Measurements from ENCODE around the gene TPSD1. TPM values are rescaled to one million over a fixed set of nuclear protein-coding genes. Genes with fewer than 3 reads are reported as not detected.
"Not testable (repeated sequence)": the region's sequence is repeated elsewhere in the genome, so short reads cannot be mapped to it uniquely, and the experiment has no call there.

The TPSD1 gene
- total and polyA plus RNA-seq, 2 donors = 0.14 to 1.1 TPM

GRCh38 chr16:1237990-1238389 lies 17.9 kb upstream of the TPSD1 start:
- 94% methylated on average over 9 of the region's 9 CpGs for WGBS
- Histone ChIP-seq H3K36me3 (ENCODE audit: control insufficient read depth in 2 of 2, insufficient read depth in 2 of 2, low read length in 1 of 2) (no peaks in the 10 kb centered on the region), H3K4me3 (ENCODE audit: low read length in 2 of 2) (no peak overlapping the region), H3K9me3 (ENCODE audit: control insufficient read depth in 2 of 2, insufficient read depth in 1 of 2, low read length in 1 of 2) (no peaks in the 10 kb centered on the region), H3K27ac (ENCODE audit: low read depth in 1 of 2, low read length in 1 of 2) (no peak overlapping the region), H3K4me1 (ENCODE audit: control insufficient read depth in 2 of 2, insufficient read depth in 2 of 2, low read length in 2 of 2) (no peaks in the 10 kb centered on the region), H3K27me3 (ENCODE audit: control insufficient read depth in 2 of 2, insufficient read depth in 1 of 2, low read length in 1 of 2) (no peaks in the 10 kb centered on the region)
- no peak for DNase-seq (ENCODE audit: low read depth in 6 of 9, low spot score in 9 of 9)

GRCh38 chr16:1238909-1239308 lies 17.0 kb upstream of the TPSD1 start:
- 78% methylated on average over 19 of the region's 23 CpGs for WGBS
- H3K27me3 ChIP-seq (ENCODE audit: control insufficient read depth in 2 of 2, insufficient read depth in 1 of 2, low read length in 1 of 2); H3K9me3 ChIP-seq (ENCODE audit: control insufficient read depth in 2 of 2, insufficient read depth in 1 of 2, low read length in 1 of 2); H3K27ac ChIP-seq (ENCODE audit: low read depth in 1 of 2, low read length in 1 of 2); H3K4me3 ChIP-seq (ENCODE audit: low read length in 2 of 2); H3K4me1 ChIP-seq (ENCODE audit: control insufficient read depth in 2 of 2, insufficient read depth in 2 of 2, low read length in 2 of 2); DNase-seq (ENCODE audit: low read depth in 6 of 9, low spot score in 9 of 9); H3K36me3 ChIP-seq (ENCODE audit: control insufficient read depth in 2 of 2, insufficient read depth in 2 of 2, low read length in 1 of 2): not testable (repeated sequence)

DNA sequence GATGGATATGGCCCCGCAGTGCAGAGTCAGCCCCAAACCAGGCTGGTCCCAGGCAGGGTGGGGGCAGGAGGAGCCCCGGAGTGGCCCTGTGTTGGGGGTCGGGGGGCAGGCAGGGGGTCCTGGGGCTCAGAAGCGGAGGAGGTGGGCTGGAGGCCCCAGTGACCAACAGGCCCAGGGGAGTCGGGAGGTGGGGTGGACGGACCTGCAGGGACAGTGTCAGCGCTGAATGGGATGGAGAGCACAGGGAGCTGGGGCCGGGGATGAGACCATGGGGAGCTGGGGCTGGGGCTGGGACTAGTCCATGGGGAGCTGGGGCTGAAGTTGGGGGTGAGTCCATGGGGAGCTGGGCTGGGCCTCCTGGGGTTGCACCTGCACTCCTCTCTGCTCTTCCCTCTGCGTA lies 16.3 kb upstream of the TPSD1 start:
- DNase-seq (ENCODE audit: low read depth in 6 of 9, low spot score in 9 of 9) = not testable (repeated sequence)

DNA sequence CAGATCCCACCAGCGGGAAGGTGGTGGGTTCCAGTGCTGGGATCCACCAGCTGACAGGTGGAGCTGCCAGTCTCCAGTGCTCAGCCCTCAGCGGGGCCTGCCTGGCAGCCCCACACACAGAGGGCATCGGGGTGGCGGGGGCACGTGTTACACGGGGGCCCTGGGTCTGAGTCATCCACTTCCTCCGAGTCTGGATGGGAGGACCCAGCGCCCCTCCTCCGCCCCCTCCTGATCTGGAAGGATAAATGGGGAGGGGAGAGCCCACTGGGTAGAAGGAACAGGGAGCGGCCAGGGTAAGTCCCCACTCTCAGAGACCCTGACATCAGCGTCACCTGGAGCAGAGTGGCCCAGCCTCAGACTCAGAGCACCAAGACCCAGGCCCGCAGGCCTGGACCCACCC lies 15.4 kb upstream of the TPSD1 start, which contains the start of gene TPSAB1:
TPSAB1 (plus strand) TSS at position 270 of the 400 bp plus-strand sequence. CDS start 234 bp downstream, outside the sequence.
- H3K36me3 ChIP-seq (ENCODE audit: control insufficient read depth in 2 of 2, insufficient read depth in 2 of 2, low read length in 1 of 2); H3K4me3 ChIP-seq (ENCODE audit: low read length in 2 of 2); H3K27ac ChIP-seq (ENCODE audit: low read depth in 1 of 2, low read length in 1 of 2); DNase-seq (ENCODE audit: low read depth in 6 of 9, low spot score in 9 of 9); H3K9me3 ChIP-seq (ENCODE audit: control insufficient read depth in 2 of 2, insufficient read depth in 1 of 2, low read length in 1 of 2); H3K4me1 ChIP-seq (ENCODE audit: control insufficient read depth in 2 of 2, insufficient read depth in 2 of 2, low read length in 2 of 2); H3K27me3 ChIP-seq (ENCODE audit: control insufficient read depth in 2 of 2, insufficient read depth in 1 of 2, low read length in 1 of 2): not testable (repeated sequence)
- 72% methylated on average over 7 of the region's 12 CpGs for WGBS

More for the DNA sequence above, 16.3 kb upstream of the TPSD1 start:
- 94% methylated on average over 7 of the region's 9 CpGs for WGBS
- not testable (repeated sequence) for H3K27ac ChIP-seq (ENCODE audit: low read depth in 1 of 2, low read length in 1 of 2); H3K4me3 ChIP-seq (ENCODE audit: low read length in 2 of 2); H3K36me3 ChIP-seq (ENCODE audit: control insufficient read depth in 2 of 2, insufficient read depth in 2 of 2, low read length in 1 of 2); H3K4me1 ChIP-seq (ENCODE audit: control insufficient read depth in 2 of 2, insufficient read depth in 2 of 2, low read length in 2 of 2); H3K9me3 ChIP-seq (ENCODE audit: control insufficient read depth in 2 of 2, insufficient read depth in 1 of 2, low read length in 1 of 2); H3K27me3 ChIP-seq (ENCODE audit: control insufficient read depth in 2 of 2, insufficient read depth in 1 of 2, low read length in 1 of 2)

DNA sequence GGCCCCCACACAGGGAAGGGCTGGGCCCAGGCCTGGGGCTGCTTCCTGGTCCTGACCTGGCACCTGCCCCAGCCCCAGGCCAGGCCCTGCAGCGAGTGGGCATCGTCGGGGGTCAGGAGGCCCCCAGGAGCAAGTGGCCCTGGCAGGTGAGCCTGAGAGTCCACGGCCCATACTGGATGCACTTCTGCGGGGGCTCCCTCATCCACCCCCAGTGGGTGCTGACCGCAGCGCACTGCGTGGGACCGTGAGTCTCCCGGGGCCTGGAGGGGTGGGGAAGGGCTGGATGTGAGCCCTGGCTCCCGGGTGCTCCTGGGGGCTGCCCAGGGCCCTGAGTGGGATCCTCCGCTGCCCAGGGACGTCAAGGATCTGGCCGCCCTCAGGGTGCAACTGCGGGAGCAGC lies 14.8 kb upstream of the TPSD1 start:
- not testable (repeated sequence) for H3K9me3 ChIP-seq (ENCODE audit: control insufficient read depth in 2 of 2, insufficient read depth in 1 of 2, low read length in 1 of 2); H3K4me3 ChIP-seq (ENCODE audit: low read length in 2 of 2); H3K27ac ChIP-seq (ENCODE audit: low read depth in 1 of 2, low read length in 1 of 2); H3K36me3 ChIP-seq (ENCODE audit: control insufficient read depth in 2 of 2, insufficient read depth in 2 of 2, low read length in 1 of 2); H3K4me1 ChIP-seq (ENCODE audit: control insufficient read depth in 2 of 2, insufficient read depth in 2 of 2, low read length in 2 of 2); DNase-seq (ENCODE audit: low read depth in 6 of 9, low spot score in 9 of 9)
- WGBS = 93% methylated on average over 11 of the region's 15 CpGs
- H3K27me3 ChIP-seq (ENCODE audit: control insufficient read depth in 2 of 2, insufficient read depth in 1 of 2, low read length in 1 of 2) = peaks cover 0 to 13% of the 10 kb centered on the region in 2 donors

DNA sequence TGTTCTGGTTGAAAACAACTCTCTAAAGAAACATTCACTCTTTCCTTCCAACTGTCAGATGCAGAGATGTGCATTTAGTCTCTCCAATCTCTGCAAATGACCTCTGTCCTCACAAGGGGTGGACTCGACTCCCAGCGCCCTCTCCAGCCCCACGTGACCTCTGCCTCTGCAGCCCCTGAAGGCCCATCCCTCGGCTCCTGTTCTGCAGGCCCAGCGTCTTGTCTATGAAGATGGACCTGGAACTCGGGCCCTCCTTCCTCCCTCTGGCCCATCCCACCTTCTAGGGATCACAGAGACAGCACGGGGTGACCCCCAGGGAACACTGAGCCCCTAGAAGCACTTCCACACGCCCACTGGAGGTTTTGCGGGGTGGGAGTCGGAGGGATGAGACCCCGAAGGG lies 12.5 kb upstream of the TPSD1 start:
- H3K36me3 ChIP-seq (ENCODE audit: control insufficient read depth in 2 of 2, insufficient read depth in 2 of 2, low read length in 1 of 2); H3K9me3 ChIP-seq (ENCODE audit: control insufficient read depth in 2 of 2, insufficient read depth in 1 of 2, low read length in 1 of 2); H3K4me3 ChIP-seq (ENCODE audit: low read length in 2 of 2); DNase-seq (ENCODE audit: low read depth in 6 of 9, low spot score in 9 of 9); H3K27ac ChIP-seq (ENCODE audit: low read depth in 1 of 2, low read length in 1 of 2); H3K4me1 ChIP-seq (ENCODE audit: control insufficient read depth in 2 of 2, insufficient read depth in 2 of 2, low read length in 2 of 2): not testable (repeated sequence)
- 75% methylated on average over 7 of the region's 11 CpGs for WGBS
- peaks cover 0 to 16% of the 10 kb centered on the region in 2 donors for H3K27me3 ChIP-seq (ENCODE audit: control insufficient read depth in 2 of 2, insufficient read depth in 1 of 2, low read length in 1 of 2)

DNA sequence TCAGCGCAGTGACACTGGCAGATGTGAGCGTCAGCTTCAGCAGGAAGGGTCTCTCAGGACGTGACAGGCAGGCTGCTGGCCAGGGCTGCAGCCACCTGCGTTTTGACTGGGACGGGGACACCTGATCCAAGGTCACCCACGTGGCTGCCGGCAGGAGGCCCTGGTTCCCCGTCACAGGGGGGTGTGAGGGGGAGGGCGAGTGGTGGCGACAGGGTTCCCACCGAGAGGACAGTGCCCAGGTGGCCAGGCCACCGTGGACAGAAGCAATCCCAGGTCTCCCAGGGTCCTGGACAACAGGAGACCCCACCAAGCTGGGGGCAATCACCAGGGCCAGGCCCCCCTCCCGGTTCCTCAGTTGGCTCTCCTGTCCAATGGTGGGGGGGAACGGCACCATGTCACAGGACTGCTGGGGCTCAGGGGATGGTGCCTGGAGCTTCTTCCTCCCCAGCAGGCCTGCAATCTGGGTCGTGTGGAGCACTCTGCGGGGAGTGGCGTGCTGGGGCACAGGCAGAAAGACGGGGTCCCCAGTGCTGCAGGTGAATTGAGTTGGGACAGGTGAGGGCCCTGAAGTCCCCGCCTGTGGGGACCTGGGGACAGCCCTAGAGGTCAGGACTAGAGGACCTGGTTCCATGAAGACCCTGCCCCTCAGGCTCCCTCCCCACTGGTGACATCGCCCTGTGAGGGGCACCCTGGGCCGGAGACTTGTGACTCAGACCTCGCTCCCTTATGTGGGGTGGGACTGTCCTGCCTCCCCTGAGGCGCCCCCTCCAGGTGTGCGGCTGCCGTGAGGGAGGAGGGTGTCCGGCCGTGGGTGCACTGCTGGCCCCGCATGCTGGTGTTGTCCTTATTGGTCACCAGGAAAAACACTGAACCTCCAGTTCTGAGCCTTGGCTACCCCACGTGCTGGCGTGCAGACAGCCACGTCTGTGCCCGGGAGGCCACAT lies 11.7 kb upstream of the TPSD1 start:
- not testable (repeated sequence) for H3K4me1 ChIP-seq (ENCODE audit: control insufficient read depth in 2 of 2, insufficient read depth in 2 of 2, low read length in 2 of 2); DNase-seq (ENCODE audit: low read depth in 6 of 9, low spot score in 9 of 9); H3K4me3 ChIP-seq (ENCODE audit: low read length in 2 of 2); H3K27ac ChIP-seq (ENCODE audit: low read depth in 1 of 2, low read length in 1 of 2); H3K36me3 ChIP-seq (ENCODE audit: control insufficient read depth in 2 of 2, insufficient read depth in 2 of 2, low read length in 1 of 2); H3K9me3 ChIP-seq (ENCODE audit: control insufficient read depth in 2 of 2, insufficient read depth in 1 of 2, low read length in 1 of 2)
- 80% methylated on average over 29 of the region's 32 CpGs for WGBS
- peaks cover 0 to 16% of the 10 kb centered on the region in 2 donors for H3K27me3 ChIP-seq (ENCODE audit: control insufficient read depth in 2 of 2, insufficient read depth in 1 of 2, low read length in 1 of 2)

- H3K9me3 ChIP-seq (ENCODE audit: control insufficient read depth in 2 of 2, insufficient read depth in 1 of 2, low read length in 1 of 2) = no peaks in the 10 kb centered on the region
- H3K4me3 ChIP-seq (ENCODE audit: low read length in 2 of 2) = no peak overlapping the region
- 59% methylated on average over 12 of the region's 12 CpGs for WGBS
- H3K27ac ChIP-seq (ENCODE audit: low read depth in 1 of 2, low read length in 1 of 2) = no peak overlapping the region
- no peaks in the 10 kb centered on the region for H3K4me1 ChIP-seq (ENCODE audit: control insufficient read depth in 2 of 2, insufficient read depth in 2 of 2, low read length in 2 of 2)
- H3K27me3 ChIP-seq (ENCODE audit: control insufficient read depth in 2 of 2, insufficient read depth in 1 of 2, low read length in 1 of 2) = peaks cover 0 to 16% of the 10 kb centered on the region in 2 donors
- no peaks in the 10 kb centered on the region for H3K36me3 ChIP-seq (ENCODE audit: control insufficient read depth in 2 of 2, insufficient read depth in 2 of 2, low read length in 1 of 2)
- no peak for DNase-seq (ENCODE audit: low read depth in 6 of 9, low spot score in 9 of 9)
Observed at GRCh38 chr16:1244881-1245280, 11.0 kb upstream of the TPSD1 start.

DNA sequence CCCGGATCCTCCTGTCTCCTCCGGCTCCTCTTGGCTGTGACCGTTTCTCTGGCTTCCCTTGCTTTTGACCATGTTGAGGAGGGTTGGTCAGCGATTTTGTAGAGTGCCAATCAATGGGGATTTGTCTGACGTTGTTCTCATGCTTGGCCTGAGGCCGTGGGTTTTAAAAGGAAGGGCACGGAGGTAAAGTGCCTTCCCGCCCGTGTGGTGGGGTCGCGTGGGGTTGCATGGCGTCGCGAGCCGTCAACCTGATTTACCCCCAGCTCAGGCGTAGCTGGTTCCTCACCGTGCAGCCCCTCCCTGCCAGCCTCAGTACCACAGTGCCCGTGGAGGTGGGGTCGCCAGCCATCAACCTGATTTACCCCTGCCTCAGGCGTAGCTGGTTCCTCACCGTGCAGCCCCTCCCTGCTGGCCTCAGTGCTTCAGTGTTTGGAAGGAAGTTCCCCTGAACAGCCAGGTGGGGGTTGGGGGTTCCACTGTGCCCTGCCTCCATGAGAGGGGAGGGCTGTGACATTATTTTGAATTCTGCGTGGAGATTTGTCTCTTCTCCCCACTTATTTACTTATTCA lies 10.3 kb upstream of the TPSD1 start:
- Histone ChIP-seq H3K27me3 (ENCODE audit: control insufficient read depth in 2 of 2, insufficient read depth in 1 of 2, low read length in 1 of 2) (peaks cover 0 to 16% of the 10 kb centered on the region in 2 donors), H3K4me1 (ENCODE audit: control insufficient read depth in 2 of 2, insufficient read depth in 2 of 2, low read length in 2 of 2) (no peaks in the 10 kb centered on the region), H3K4me3 (ENCODE audit: low read length in 2 of 2) (no peak overlapping the region), H3K36me3 (ENCODE audit: control insufficient read depth in 2 of 2, insufficient read depth in 2 of 2, low read length in 1 of 2) (no peaks in the 10 kb centered on the region), H3K9me3 (ENCODE audit: control insufficient read depth in 2 of 2, insufficient read depth in 1 of 2, low read length in 1 of 2) (no peaks in the 10 kb centered on the region), H3K27ac (ENCODE audit: low read depth in 1 of 2, low read length in 1 of 2) (no peak overlapping the region)
- 33% methylated on average over 22 of the region's 22 CpGs for WGBS
- DNase-seq (ENCODE audit: low read depth in 6 of 9, low spot score in 9 of 9) = no peak

Measured in thymus (tissue), 11 donors.